Smooth muscle cell (in vitro differentiated cells): Measurements from ENCODE around the gene C9. TPM values are rescaled to one million over a fixed set of nuclear protein-coding genes. Genes with fewer than 3 reads are reported as not detected.
"Not testable (repeated sequence)": the region's sequence is repeated elsewhere in the genome, so short reads cannot be mapped to it uniquely, and the experiment has no call there.

Source experiments
- DNase-seq: peaks from one replicate; lab custom pipeline; 2025; ENCODE audit not compliant: unreplicated experiment; lab: John Stamatoyannopoulos, UW
- H2AFZ ChIP-seq: fragments of 200-600 bp; sonication (generic); 2 replicates; pipeline ENCODE4 v1.6.0; 2016; ENCODE audit warnings: antibody characterized with exemption, low read depth, mild to moderate bottlenecking
- H3F3A ChIP-seq: fragments of 200-600 bp; sonication (generic); 2 replicates; pipeline ENCODE4 v1.6.0; 2017; ENCODE audit warnings: antibody characterized with exemption, low read depth
- H3K27ac ChIP-seq: fragments of 200-600 bp; sonication (generic); 2 replicates; pipeline ENCODE4 v1.5.1; 2016; ENCODE audit warnings: low read depth, mild to moderate bottlenecking
- H3K27me3 ChIP-seq: fragments of 200-600 bp; sonication (generic); 2 replicates; pipeline ENCODE4 v1.6.1; 2016; ENCODE audit warnings: low read depth, mild to moderate bottlenecking
- H3K36me3 ChIP-seq: fragments of 200-600 bp; sonication (generic); 2 replicates; pipeline ENCODE4 v1.5.1; 2016; ENCODE audit warnings: low read depth
- H3K4me1 ChIP-seq: fragments of 200-600 bp; sonication (generic); 2 replicates; pipeline ENCODE4 v1.5.1; 2016; ENCODE audit warnings: low read depth
- H3K4me2 ChIP-seq: fragments of 200-600 bp; sonication (generic); 2 replicates; pipeline ENCODE4 v1.6.0; 2016; ENCODE audit warnings: mild to moderate bottlenecking
- H3K4me3 ChIP-seq: fragments of 200-600 bp; sonication (generic); 2 replicates; pipeline ENCODE4 v1.5.1; 2016; ENCODE audit warnings: mild to moderate bottlenecking
- H3K79me2 ChIP-seq: fragments of 200-600 bp; sonication (generic); 2 replicates; pipeline ENCODE4 v1.6.0; 2016; ENCODE audit warnings: low read depth, mild to moderate bottlenecking
- H3K9ac ChIP-seq: fragments of 200-600 bp; sonication (generic); 2 replicates; pipeline ENCODE4 v1.6.0; 2016; ENCODE audit warnings: low read depth
- H3K9me3 ChIP-seq: fragments of 200-600 bp; sonication (generic); replicated peaks from 2 replicates; pipeline ENCODE4 v1.5.1; 2016; ENCODE audit warnings: low read depth
- H4K20me1 ChIP-seq: fragments of 200-600 bp; sonication (generic); 2 replicates; pipeline ENCODE4 v1.6.0; 2016; ENCODE audit warnings: low read depth
- WGBS: methylation state at CpG from one replicate; pipeline ENCODE4 v1.1.7; 2016; ENCODE audit warnings: low lambda C conversion rate; 5-methylcytosine and 5-hydroxymethylcytosine counted together
- polyA plus RNA-seq: library from polyadenylated mRNA; unstranded; fragments of >200 nt; fragmentation: Nextera tagmentation; extraction: Ambion mirVana; gene quantifications from 2 replicates; pipeline ENCODE4 v1.2.1, GENCODE V29; 2016
- total RNA-seq: library from RNA; depleted of rRNA; stranded (reverse); fragments of >200 nt; gene quantifications from 2 replicates; pipeline ENCODE4 v1.2.3, GENCODE V29; 2014
- TF ChIP-seq, protein P1 (sequence below): fragments of 200-600 bp; sonication (generic); IDR thresholded peaks from 2 replicates; pipeline ENCODE4 v1.5.1; 2017; ENCODE audit warnings: borderline replicate concordance, mild to moderate bottlenecking, antibody characterized with exemption; ENCODE audit not compliant: insufficient read depth, poor library complexity, severe bottlenecking

Gene C9
- total and polyA plus RNA-seq, 2 experiments from 2014 or later: not detected

DNA sequence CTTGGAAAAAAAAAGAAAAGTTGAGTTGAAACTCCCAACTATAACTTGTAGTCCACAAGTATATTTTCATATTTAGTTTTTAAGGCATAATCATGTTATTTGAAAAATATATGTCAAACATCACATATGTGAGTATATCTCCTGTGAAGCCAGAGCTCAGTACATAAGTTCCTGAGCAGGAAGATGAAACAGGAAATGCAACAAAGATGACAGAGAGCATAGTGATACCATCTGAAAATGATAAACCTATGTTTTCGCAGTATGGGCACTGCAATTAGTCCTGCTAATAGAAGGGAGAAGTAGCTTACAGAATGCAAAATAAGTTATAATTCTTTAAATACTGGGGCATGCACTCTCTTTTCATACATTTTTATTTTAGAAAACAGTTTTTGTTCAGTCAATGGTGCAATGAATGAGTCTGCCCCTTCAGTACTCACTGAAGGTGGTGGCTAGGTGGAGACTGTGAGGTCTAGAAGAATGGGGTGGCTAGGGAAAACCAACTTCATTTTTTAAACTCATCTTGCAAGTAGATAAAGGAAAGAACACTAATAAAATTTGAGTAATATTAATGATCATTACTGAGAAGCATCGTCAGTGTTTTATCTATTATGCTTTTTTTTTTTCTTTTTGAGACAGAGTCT, 90.9 kb downstream of the C9 start:
- Histone ChIP-seq H3K79me2 (no peaks in the 10 kb centered on the region), H3K27ac (no peak overlapping the region), H3K4me1 (no peaks in the 10 kb centered on the region), H4K20me1 (no peaks in the 10 kb centered on the region), H2AFZ (no peak overlapping the region), H3K4me3 (no peak overlapping the region), H3K36me3 (no peaks in the 10 kb centered on the region), H3K4me2 (no peak overlapping the region), H3K27me3 (no peaks in the 10 kb centered on the region), H3F3A (no peaks in the 10 kb centered on the region), H3K9me3 (no peaks in the 10 kb centered on the region), H3K9ac (no peak overlapping the region)
- 95% methylated on average over 2 of the region's 2 CpGs for WGBS
- TF ChIP-seq, protein P1, sequence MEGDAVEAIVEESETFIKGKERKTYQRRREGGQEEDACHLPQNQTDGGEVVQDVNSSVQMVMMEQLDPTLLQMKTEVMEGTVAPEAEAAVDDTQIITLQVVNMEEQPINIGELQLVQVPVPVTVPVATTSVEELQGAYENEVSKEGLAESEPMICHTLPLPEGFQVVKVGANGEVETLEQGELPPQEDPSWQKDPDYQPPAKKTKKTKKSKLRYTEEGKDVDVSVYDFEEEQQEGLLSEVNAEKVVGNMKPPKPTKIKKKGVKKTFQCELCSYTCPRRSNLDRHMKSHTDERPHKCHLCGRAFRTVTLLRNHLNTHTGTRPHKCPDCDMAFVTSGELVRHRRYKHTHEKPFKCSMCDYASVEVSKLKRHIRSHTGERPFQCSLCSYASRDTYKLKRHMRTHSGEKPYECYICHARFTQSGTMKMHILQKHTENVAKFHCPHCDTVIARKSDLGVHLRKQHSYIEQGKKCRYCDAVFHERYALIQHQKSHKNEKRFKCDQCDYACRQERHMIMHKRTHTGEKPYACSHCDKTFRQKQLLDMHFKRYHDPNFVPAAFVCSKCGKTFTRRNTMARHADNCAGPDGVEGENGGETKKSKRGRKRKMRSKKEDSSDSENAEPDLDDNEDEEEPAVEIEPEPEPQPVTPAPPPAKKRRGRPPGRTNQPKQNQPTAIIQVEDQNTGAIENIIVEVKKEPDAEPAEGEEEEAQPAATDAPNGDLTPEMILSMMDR: no peak
- DNase-seq: no peak

DNA sequence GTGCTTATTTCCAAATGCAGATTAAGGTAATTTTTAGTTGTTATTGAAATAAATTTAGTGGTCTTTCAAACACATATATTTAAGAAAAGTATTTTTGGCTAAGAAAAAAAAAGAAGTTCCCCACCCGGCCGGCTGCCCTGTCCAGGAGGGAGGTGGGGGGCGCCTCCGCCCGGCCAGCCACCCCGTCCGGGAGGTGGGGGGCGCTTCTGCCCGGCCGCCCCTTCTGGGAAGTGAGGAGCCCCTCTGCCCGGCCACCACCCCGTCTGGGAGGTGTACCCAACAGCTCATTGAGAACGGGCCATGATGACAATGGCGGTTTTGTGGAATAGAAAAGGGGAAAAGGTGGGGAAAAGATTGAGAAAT, 91.4 kb downstream of the C9 start:
- H3K27ac ChIP-seq, H3K4me3 ChIP-seq, H3K9me3 ChIP-seq, H2AFZ ChIP-seq, DNase-seq, H3K79me2 ChIP-seq, H4K20me1 ChIP-seq, H3F3A ChIP-seq, H3K36me3 ChIP-seq, H3K4me1 ChIP-seq, H3K4me2 ChIP-seq, H3K9ac ChIP-seq, H3K27me3 ChIP-seq: not testable (repeated sequence)
- 87% methylated on average over 14 of the region's 14 CpGs for WGBS

DNA sequence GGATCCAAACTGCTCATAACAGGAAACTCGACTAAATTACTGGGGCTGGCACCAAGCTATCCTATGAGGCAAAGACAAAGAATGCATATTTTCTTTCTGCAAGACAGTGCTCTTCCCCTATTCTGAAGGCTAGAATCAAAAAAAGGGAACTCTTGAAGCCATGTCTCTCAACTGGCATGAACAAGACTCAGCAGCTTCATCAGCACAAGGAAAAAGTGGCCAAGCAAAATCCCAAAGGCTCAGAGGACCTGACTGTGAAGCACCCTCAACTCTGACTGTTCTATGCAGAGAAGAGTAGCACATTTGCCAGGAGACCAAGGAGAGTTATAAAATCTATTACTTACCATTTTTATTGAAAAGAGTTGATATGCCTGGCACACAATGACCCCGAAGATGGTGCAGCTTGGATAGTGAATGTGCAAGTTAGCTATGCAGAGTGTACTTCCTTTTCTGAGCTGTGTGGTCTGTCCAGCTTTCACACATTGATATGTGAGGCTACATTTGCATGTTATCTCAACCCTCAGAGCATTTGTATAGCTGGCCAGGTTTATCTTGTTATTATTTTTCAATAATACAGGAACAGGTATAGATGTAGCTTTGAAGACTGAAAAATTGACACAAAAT, 94.0 kb downstream of the C9 start:
- TF ChIP-seq, protein P1: no peak
- Histone ChIP-seq H3K79me2 (no peaks in the 10 kb centered on the region), H4K20me1 (no peaks in the 10 kb centered on the region), H3K9me3 (no peaks in the 10 kb centered on the region), H3K4me1 (no peaks in the 10 kb centered on the region), H3K9ac (no peak overlapping the region), H3K4me2 (no peak overlapping the region), H2AFZ (no peak overlapping the region), H3K4me3 (no peak overlapping the region), H3K36me3 (no peaks in the 10 kb centered on the region), H3F3A (no peaks in the 10 kb centered on the region), H3K27ac (no peak overlapping the region), H3K27me3 (no peaks in the 10 kb centered on the region)
- no peak for DNase-seq
- 81% methylated on average over 2 of the region's 2 CpGs for WGBS

DNA sequence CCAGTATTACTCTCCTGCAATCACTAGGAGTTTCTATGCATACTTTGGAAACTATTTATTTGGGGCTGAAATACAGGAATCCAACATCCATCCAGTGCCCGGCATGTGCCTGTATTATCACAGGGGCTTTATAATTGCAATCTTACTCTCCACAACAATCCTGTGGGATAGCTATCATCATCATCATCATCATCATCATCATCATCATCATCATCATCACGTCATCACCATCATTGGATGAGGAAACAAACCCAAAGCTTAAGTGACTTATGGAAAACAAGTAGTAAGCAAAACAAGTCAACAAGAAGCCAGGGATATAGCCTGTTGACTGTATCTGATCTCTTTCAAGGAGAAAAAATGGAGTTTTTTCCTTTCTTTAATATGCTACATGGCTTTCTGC, 97.1 kb downstream of the C9 start:
- Histone ChIP-seq H3K4me2 (peak overlapping the region; percentile 51), H3K4me1 (no peaks in the 10 kb centered on the region), H3K27me3 (no peaks in the 10 kb centered on the region), H4K20me1 (no peaks in the 10 kb centered on the region), H3K9ac (no peak overlapping the region), H3K79me2 (no peaks in the 10 kb centered on the region), H3K9me3 (no peaks in the 10 kb centered on the region), H3K27ac (peak overlapping the region; percentile 61), H2AFZ (no peak overlapping the region), H3K36me3 (no peaks in the 10 kb centered on the region), H3F3A (no peaks in the 10 kb centered on the region), H3K4me3 (no peak overlapping the region)
- WGBS: 74% methylated on average over 2 of the region's 2 CpGs
- TF ChIP-seq, protein P1: no peak
- DNase-seq: no peak
